Glutamatergic neuron (in vitro differentiated cells): ENCODE data around the gene PRDM8. TPM values are rescaled to one million over a fixed set of nuclear protein-coding genes. Genes with fewer than 3 reads are reported as not detected.

Experiments
- DNase-seq: peaks from one replicate; pipeline ENCODE4 v3.0.0; 2022
- H3K27ac Mint-ChIP-seq: one replicate; pipeline ENCODE4 v1.8.0; 2020; ENCODE audit warnings: mild to moderate bottlenecking, mixed read lengths, inconsistent platforms; ENCODE audit not compliant: unreplicated experiment
- H3K27me3 Mint-ChIP-seq: one replicate; pipeline ENCODE4 v1.8.0; 2020; ENCODE audit warnings: mild to moderate bottlenecking, moderate library complexity, mixed read lengths, inconsistent platforms; ENCODE audit not compliant: unreplicated experiment
- H3K36me3 Mint-ChIP-seq: one replicate; pipeline ENCODE4 v1.8.0; 2020; ENCODE audit warnings: mild to moderate bottlenecking, mixed read lengths, inconsistent platforms; ENCODE audit not compliant: unreplicated experiment
- H3K4me1 Mint-ChIP-seq: one replicate; pipeline ENCODE4 v1.8.0; 2020; ENCODE audit warnings: mild to moderate bottlenecking, low read depth, mixed read lengths, inconsistent platforms; ENCODE audit not compliant: unreplicated experiment
- H3K4me3 Mint-ChIP-seq: one replicate; pipeline ENCODE4 v1.8.0; 2020; ENCODE audit warnings: mild to moderate bottlenecking, mixed read lengths, inconsistent platforms; ENCODE audit not compliant: unreplicated experiment
- H3K9me3 Mint-ChIP-seq: one replicate; pipeline ENCODE4 v1.8.0; 2020; ENCODE audit warnings: mild to moderate bottlenecking, moderate library complexity, mixed read lengths, inconsistent platforms; ENCODE audit not compliant: unreplicated experiment
- total RNA-seq: library from RNA; stranded (reverse); fragmentation: NEBNext Ultra II Directional; extraction: Animal tissue kit (Norgen Biotek cat#: 25700); gene quantifications from one replicate; pipeline ENCODE4 v1.2.1, GENCODE V29; 2021; ENCODE audit not compliant: unreplicated experiment
- TF ChIP-seq, protein P1 (sequence below): fragments of 200-600 bp; sonication (generic); IDR thresholded peaks from one replicate; pipeline ENCODE4 v1.5.0; 2021; ENCODE audit not compliant: partially characterized antibody, unreplicated experiment

Gene PRDM8
- total RNA-seq, 1 donor from 2014 or later = 16.6 TPM

DNA sequence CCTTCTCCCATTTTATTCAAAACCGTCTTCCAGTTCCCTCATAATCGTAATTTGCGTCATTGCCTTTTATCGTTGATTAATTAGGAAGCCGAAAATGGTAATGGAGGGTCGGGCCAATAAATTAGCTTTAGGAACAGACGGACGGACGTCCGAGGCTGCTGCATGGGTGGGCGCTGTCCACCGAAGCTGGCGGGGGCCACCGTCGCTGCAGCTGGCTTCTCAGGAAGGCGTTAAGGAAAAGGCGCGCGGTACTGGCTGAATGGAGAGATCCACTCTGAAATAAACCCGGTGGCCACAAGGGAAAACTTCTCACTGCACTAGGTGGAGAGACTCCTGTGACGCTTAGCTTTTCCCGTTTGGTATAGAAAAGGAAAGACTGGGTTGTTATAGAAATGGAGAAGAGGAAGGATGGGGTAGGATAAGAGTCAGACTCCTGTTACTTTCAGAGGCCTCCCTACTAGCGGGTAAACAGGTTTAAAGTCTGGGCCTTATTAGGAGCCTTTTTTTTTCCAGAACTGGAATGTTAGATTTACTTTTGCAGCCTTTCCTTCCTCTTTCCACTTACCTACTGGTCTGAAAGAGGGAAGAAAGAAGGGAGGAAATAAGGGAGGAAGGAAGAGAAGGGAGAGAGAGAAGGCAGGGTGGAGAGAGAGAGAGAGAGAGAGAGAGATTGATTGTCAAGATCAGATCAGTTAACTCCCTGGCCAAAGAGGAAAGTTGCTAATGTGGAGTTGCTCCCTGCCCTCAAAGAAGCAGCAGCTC is 11.3 kb upstream of the PRDM8 start:
- Mint-ChIP-seq H3K36me3 (no peaks in the 10 kb centered on the region), H3K4me1 (peaks cover 52% of the 10 kb centered on the region), H3K27ac (peak overlapping the region; percentile 50), H3K9me3 (peaks cover 17% of the 10 kb centered on the region), H3K27me3 (peaks cover 28% of the 10 kb centered on the region), H3K4me3 (peak overlapping the region; percentile 94)
- DNase-seq = no peak
- TF ChIP-seq, protein P1, sequence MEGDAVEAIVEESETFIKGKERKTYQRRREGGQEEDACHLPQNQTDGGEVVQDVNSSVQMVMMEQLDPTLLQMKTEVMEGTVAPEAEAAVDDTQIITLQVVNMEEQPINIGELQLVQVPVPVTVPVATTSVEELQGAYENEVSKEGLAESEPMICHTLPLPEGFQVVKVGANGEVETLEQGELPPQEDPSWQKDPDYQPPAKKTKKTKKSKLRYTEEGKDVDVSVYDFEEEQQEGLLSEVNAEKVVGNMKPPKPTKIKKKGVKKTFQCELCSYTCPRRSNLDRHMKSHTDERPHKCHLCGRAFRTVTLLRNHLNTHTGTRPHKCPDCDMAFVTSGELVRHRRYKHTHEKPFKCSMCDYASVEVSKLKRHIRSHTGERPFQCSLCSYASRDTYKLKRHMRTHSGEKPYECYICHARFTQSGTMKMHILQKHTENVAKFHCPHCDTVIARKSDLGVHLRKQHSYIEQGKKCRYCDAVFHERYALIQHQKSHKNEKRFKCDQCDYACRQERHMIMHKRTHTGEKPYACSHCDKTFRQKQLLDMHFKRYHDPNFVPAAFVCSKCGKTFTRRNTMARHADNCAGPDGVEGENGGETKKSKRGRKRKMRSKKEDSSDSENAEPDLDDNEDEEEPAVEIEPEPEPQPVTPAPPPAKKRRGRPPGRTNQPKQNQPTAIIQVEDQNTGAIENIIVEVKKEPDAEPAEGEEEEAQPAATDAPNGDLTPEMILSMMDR = no peak

GRCh38 chr4:80186676-80187075 is 10.6 kb upstream of the PRDM8 start:
- Mint-ChIP-seq H3K27ac (peak overlapping the region; percentile 82), H3K9me3 (peaks cover 21% of the 10 kb centered on the region), H3K4me1 (peaks cover 52% of the 10 kb centered on the region), H3K27me3 (peaks cover 31% of the 10 kb centered on the region), H3K36me3 (no peaks in the 10 kb centered on the region), H3K4me3 (peak overlapping the region; percentile 94)
- TF ChIP-seq, protein P1 = no peak
- DNase-seq = no peak

DNA sequence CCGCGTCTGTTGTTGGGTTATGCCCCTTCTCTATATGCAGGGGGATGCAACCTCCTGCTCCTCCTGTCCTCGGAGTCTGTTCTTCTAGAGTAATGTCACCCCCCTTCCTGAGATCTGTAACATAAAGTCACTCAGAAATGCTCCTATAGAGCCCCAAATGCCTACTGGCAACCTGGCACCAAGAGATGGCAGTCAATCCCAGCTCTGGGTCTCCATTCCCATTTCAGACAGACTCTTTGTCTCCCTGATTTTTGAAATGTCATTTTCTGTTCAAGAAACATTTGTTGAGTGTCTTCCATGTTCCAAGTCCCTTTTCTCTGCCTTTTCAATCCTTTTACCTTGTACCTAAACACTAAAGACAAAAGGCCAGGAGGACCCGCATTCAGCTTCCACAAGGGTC is 9.6 kb upstream of the PRDM8 start:
- H3K9me3 Mint-ChIP-seq = peaks cover 23% of the 10 kb centered on the region
- H3K27ac Mint-ChIP-seq = no peak overlapping the region
- peak overlapping the region; percentile 67 for H3K4me3 Mint-ChIP-seq
- no peaks in the 10 kb centered on the region for H3K36me3 Mint-ChIP-seq
- peaks cover 31% of the 10 kb centered on the region for H3K27me3 Mint-ChIP-seq
- H3K4me1 Mint-ChIP-seq = peaks cover 46% of the 10 kb centered on the region
- TF ChIP-seq, protein P1 = no peak
- no peak for DNase-seq

- DNase-seq = no peak
- Mint-ChIP-seq H3K27me3 (peaks cover 26% of the 10 kb centered on the region), H3K9me3 (peaks cover 19% of the 10 kb centered on the region), H3K27ac (no peak overlapping the region), H3K4me3 (no peak overlapping the region), H3K4me1 (peaks cover 42% of the 10 kb centered on the region), H3K36me3 (no peaks in the 10 kb centered on the region)
- TF ChIP-seq, protein P1 = no peak
These were observed 8.9 kb upstream of the PRDM8 start for GRCh38 chr4:80188457-80188800.

DNA sequence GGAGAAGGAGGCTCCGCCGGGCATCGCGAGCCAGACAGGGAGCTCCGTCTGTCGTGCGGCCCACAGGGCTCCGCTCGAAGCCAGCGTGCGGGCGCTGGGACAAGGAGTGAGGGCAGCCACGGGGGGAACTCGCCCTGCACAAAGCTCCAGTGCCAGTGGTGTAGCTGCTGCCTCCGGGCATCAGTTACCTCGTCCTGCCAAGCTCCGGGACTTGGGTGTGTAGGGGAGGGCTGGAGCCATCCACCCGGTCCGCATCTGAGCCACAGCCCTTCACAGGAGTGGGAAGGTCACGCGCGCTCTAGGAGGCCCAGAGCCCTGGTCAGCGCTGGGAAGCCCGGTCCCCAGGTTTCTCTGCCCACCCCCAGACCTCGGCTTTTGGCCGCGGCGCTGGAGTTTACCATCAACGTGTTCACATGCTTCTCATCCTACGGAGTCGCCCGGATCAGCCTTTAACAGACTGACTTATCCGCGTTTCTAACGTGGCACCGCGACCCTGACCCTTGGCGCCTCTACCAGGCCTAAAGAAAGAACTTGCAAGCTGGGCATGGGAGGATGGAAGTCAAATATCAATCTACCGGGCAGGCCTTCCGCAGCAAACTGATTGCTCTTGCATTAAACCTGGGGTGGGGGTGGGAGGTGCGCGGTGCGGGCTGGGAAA is 8.4 kb upstream of the PRDM8 start:
- Mint-ChIP-seq H3K4me3 (peak overlapping the region; percentile 70), H3K27ac (no peak overlapping the region), H3K4me1 (peaks cover 42% of the 10 kb centered on the region), H3K9me3 (peaks cover 19% of the 10 kb centered on the region), H3K27me3 (peaks cover 25% of the 10 kb centered on the region), H3K36me3 (no peaks in the 10 kb centered on the region)
- DNase-seq = no peak
- TF ChIP-seq, protein P1 = no peak
